Neural crest cell (in vitro differentiated cells): ENCODE data around the gene EXT2. TPM values are rescaled to one million over a fixed set of nuclear protein-coding genes. Genes with fewer than 3 reads are reported as not detected.

Experiments used
- DNase-seq: peaks from one replicate; pipeline ENCODE4 v3.0.0; 2021; ENCODE audit warnings: low read depth, mixed read lengths, low spot score
- H3K27ac Mint-ChIP-seq: one replicate; pipeline ENCODE4 v1.8.0; 2021; ENCODE audit warnings: mild to moderate bottlenecking, mixed read lengths; ENCODE audit not compliant: unreplicated experiment
- H3K27me3 Mint-ChIP-seq: 2 replicates; pipeline ENCODE4 v1.8.0; 2021; ENCODE audit warnings: low read depth, mild to moderate bottlenecking, mixed read lengths
- H3K36me3 Mint-ChIP-seq: 2 replicates; pipeline ENCODE4 v1.8.0; 2021; ENCODE audit warnings: low read depth, mild to moderate bottlenecking, mixed read lengths
- H3K4me1 Mint-ChIP-seq: 2 replicates; pipeline ENCODE4 v1.8.0; 2021; ENCODE audit warnings: mixed read lengths
- H3K4me3 Mint-ChIP-seq: one replicate; pipeline ENCODE4 v1.8.0; 2021; ENCODE audit warnings: mild to moderate bottlenecking, mixed read lengths
- H3K9me3 Mint-ChIP-seq: 2 replicates; pipeline ENCODE4 v1.8.0; 2021; ENCODE audit warnings: mixed read lengths
- CTCF ChIP-seq: fragments of 200-600 bp; sonication (generic); conservative IDR thresholded peaks from 2 replicates; pipeline ENCODE4 v1.5.0; 2021; ENCODE audit warnings: antibody characterized with exemption, mild to moderate bottlenecking
- total RNA-seq: library from RNA; stranded (reverse); gene quantifications from 2 replicates; pipeline ENCODE4 v1.2.1, GENCODE V29; 2021

EXT2 gene
- total RNA-seq, 1 donor from 2014 or later, result 56.6 TPM

- no peaks in the 10 kb centered on the region for H3K27me3 Mint-ChIP-seq
- H3K4me3 Mint-ChIP-seq, result no peak overlapping the region
- H3K36me3 Mint-ChIP-seq, result peaks cover 11% of the 10 kb centered on the region
- no peak for DNase-seq
- H3K9me3 Mint-ChIP-seq, result peaks cover 3% of the 10 kb centered on the region
- H3K4me1 Mint-ChIP-seq, result peaks cover 7% of the 10 kb centered on the region
- TF ChIP-seq CTCF, result no peak
- no peak overlapping the region for H3K27ac Mint-ChIP-seq
These were observed 16.7 kb upstream of the EXT2 start for GRCh38 chr11:44078794-44079193.

DNA sequence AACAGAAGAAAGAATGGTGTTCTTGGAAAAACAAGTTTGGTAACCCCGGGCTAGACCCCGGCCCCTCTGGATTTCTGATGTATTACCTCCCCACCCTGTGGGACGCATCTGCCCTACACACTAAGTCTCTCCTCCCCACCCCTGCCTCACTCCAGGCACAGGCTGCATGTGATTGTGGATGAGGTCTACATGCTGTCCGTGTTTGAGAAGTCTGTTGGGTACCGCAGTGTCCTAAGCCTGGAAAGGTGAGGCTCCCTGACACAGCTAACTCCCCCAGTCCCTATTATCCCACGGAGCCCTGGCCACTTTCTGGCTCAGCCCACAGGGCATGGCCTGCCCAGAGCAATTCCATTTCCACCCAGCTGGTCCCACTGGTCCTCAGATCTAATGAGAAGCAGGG is 16.1 kb upstream of the EXT2 start:
- Mint-ChIP-seq H3K4me3 (no peak overlapping the region), H3K27ac (no peak overlapping the region), H3K4me1 (peaks cover 7% of the 10 kb centered on the region), H3K9me3 (peaks cover 3% of the 10 kb centered on the region), H3K27me3 (no peaks in the 10 kb centered on the region), H3K36me3 (peaks cover 13% of the 10 kb centered on the region)
- TF ChIP-seq CTCF, result no peak
- no peak for DNase-seq

GRCh38 chr11:44080951-44081350 is 14.5 kb upstream of the EXT2 start:
- Mint-ChIP-seq H3K4me3 (no peak overlapping the region), H3K9me3 (peaks cover 8% of the 10 kb centered on the region), H3K27me3 (no peaks in the 10 kb centered on the region), H3K36me3 (peaks cover 15% of the 10 kb centered on the region), H3K27ac (no peak overlapping the region), H3K4me1 (peaks cover under 1% of the 10 kb centered on the region)
- no peak for DNase-seq
- TF ChIP-seq CTCF, result no peak

DNA sequence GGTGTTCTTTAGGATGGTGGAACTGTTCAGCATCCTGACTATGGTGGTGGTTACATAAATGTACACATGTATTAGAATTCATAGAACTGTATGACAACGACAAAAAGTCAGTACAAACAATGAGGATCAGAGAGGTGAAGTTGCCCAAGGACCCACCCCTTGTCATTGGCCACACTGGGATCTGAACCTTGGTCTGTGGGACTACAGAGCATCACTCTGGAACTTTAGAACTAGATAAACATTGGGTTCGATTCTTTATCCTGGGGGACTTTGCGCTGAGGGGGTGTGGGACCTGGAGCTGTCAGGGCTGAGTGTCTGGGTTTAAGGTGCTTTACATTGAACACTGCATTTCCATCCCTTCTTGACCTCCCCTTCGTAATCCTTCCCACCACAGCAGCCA is 12.8 kb upstream of the EXT2 start:
- Mint-ChIP-seq H3K9me3 (peaks cover 4% of the 10 kb centered on the region), H3K4me1 (no peaks in the 10 kb centered on the region), H3K36me3 (peaks cover 14% of the 10 kb centered on the region), H3K27ac (no peak overlapping the region), H3K4me3 (no peak overlapping the region), H3K27me3 (no peaks in the 10 kb centered on the region)
- TF ChIP-seq CTCF, result no peak
- no peak for DNase-seq

DNA sequence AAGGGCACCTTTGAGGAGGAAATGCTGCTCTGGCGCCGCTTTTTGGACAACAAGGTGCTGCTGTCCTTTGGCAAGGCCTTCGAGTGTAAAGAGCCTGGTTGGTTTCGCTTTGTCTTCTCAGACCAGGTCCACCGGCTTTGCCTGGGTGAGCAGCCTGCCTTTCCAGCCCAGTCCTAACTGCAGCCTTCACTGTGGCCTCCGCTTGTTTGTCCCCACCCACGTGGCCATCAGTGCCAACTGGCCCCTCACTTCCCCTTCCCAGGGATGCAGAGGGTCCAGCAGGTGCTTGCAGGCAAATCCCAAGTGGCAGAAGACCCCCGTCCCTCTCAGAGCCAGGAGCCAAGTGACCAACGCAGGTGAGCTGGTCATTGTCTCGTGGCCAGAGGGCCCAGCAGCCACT is 12.0 kb upstream of the EXT2 start:
- no peak for TF ChIP-seq CTCF
- Mint-ChIP-seq H3K27me3 (no peaks in the 10 kb centered on the region), H3K27ac (no peak overlapping the region), H3K9me3 (peaks cover 4% of the 10 kb centered on the region), H3K4me1 (no peaks in the 10 kb centered on the region), H3K36me3 (peaks cover 14% of the 10 kb centered on the region), H3K4me3 (no peak overlapping the region)
- DNase-seq, result no peak

- no peak for TF ChIP-seq CTCF
These were observed 11.6 kb upstream of the EXT2 start for GRCh38 chr11:44083906-44084305.

More at GRCh38 chr11:44083906-44084305, 11.6 kb upstream of the EXT2 start:
- H3K9me3 Mint-ChIP-seq, result peaks cover 7% of the 10 kb centered on the region
- no peaks in the 10 kb centered on the region for H3K4me1 Mint-ChIP-seq
- no peak for DNase-seq
- H3K27me3 Mint-ChIP-seq, result no peaks in the 10 kb centered on the region
- no peak overlapping the region for H3K4me3 Mint-ChIP-seq
- no peak overlapping the region for H3K27ac Mint-ChIP-seq
- H3K36me3 Mint-ChIP-seq, result peaks cover 17% of the 10 kb centered on the region
